ENCODE results near the gene CTDSPL2. TPM values are rescaled to one million over a fixed set of nuclear protein-coding genes. Genes with fewer than 3 reads are reported as not detected.
A peak's percentile ranks its signal among the peaks of the same experiment; 100 is the strongest.

CTDSPL2 gene
- total and polyA plus RNA-seq, 2 donors (not counting 3 experiments of a cell fraction or from before 2014, with no cell fraction given): 12.2 to 55.1 TPM

DNA sequence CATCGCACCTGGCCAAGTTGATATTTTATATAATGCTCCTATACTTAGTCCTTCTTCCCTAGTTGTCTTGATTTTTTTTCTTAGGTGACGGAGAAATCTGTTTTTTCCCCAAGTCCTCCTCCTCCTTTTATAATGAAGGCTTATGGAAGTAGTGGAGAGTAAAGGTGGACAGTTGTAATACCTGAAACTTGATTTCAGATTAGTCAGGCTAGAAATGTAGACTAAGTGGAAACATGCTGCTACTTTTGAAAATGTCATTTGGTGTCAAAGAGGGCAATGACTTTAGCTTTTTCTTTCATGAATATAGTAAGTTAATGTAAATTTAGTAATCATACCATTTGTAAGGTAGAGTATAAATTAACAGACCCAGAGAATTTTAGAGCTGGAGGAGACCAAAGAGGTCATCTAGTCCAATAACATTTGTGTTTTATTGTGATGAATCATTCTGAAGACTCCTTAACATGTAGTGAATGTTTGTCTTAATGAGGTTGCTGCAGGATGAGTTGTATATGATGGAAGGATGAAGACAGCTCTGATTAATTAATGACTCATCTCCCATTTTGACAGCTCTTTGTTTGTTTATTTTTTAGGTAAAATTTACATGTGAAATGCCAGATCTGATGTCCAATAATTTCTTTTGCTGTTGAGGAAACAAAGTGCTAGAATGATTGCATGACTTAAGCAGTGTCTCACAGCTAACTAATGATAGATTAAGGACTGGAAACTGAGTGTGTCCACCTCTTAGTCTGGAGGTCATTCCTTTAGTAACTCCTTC is 8.7 kb downstream of the CTDSPL2 start:
- Histone ChIP-seq H3K9ac (replicated peaks; ENCODE audit: extremely low read depth, insufficient read depth, low read length) (no peak overlapping the region), H3K4me3 (replicated peaks in 1 of 3; ENCODE audit: insufficient read depth in 1 of 3, low read depth in 1 of 3, low read length in 3 of 3) (no peak overlapping the region), H3K27ac (ENCODE audit: insufficient read depth, low read depth, low read length) (no peak overlapping the region), H4K20me1 (replicated peaks; ENCODE audit: control insufficient read depth, extremely low read depth, insufficient read depth, low read length) (peaks cover 3% of the 10 kb centered on the region), H3K79me2 (ENCODE audit: control insufficient read depth, insufficient read depth, low read length) (peaks cover 95% of the 10 kb centered on the region), H3K4me1 (ENCODE audit: control insufficient read depth, extremely low read depth, insufficient read depth, low read length) (peaks cover 6% of the 10 kb centered on the region), H3K9me1 (replicated peaks; ENCODE audit: control insufficient read depth, extremely low read depth, insufficient read depth, low read length) (no peaks in the 10 kb centered on the region), H3K4me2 (ENCODE audit: insufficient read depth, low read length) (no peak overlapping the region), H2AFZ (ENCODE audit: low read depth, low read length) (no peak overlapping the region), H3K27me3 (ENCODE audit: control insufficient read depth in 2 of 2, insufficient read depth in 2 of 2, low read length in 2 of 2) (no peaks in the 10 kb centered on the region), H3K9me3 (replicated peaks; ENCODE audit: control insufficient read depth, insufficient read depth, low read length) (no peaks in the 10 kb centered on the region), H3K36me3 (ENCODE audit: control insufficient read depth in 2 of 2, extremely low read depth in 1 of 2, insufficient read depth in 2 of 2, low read length in 2 of 2) (no peaks in the 10 kb centered on the region)
- FAIRE-seq: no peak
- ChIA-PET POLR2A (interaction anchor here (0.7 kb wide), 1 partner anchor 60 kb away, joined by 3 read pairs; no protein-coding TSS in a partner anchor), CTCF (interaction anchor here (1.0 to 1.7 kb wide), 5 partner anchors 8 to 65 kb away, joined by 3 to 7 read pairs (median 5); partner anchors contain the start of gene CTDSPL2)
- intact Hi-C loops (cut with micrococcal nuclease) (no loop called here), dilution Hi-C loops (cut with MboI; ENCODE audit: extremely low pct_ligation_motif_present, low sequenced_read_pairs) (no loop called here)
- TF ChIP-seq POLR2AphosphoS5 (IDR thresholded peaks at IDR 0.05; ENCODE audit: insufficient read depth, low read depth, low read length) (no peak), JUN (IDR thresholded peaks at IDR 0.05; ENCODE audit: borderline replicate concordance, insufficient read depth, insufficient read length, low read depth) (peak; percentile 35), FOS (IDR thresholded peaks at IDR 0.05; ENCODE audit: borderline replicate concordance, insufficient read depth, low read length) (peak; percentile 48), EZH2 (IDR thresholded peaks at IDR 0.05; ENCODE audit: borderline replicate concordance, low read depth, low read length, severe bottlenecking) (no peak), POLR2A (IDR thresholded peaks at IDR 0.05; ENCODE audit: low read depth, low read length) (no peak), MYC (IDR thresholded peaks at IDR 0.05; ENCODE audit: low read depth, low read length) (no peak), GATA2 (IDR thresholded peaks at IDR 0.05; ENCODE audit: insufficient read depth, insufficient read length, low read depth, low read length) (no peak)
- TF ChIP-seq, protein P1, sequence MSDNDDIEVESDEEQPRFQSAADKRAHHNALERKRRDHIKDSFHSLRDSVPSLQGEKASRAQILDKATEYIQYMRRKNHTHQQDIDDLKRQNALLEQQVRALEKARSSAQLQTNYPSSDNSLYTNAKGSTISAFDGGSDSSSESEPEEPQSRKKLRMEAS (IDR thresholded peaks at IDR 0.05; ENCODE audit: insufficient read depth, insufficient read length): no peak
- TF ChIP-seq, protein P2, sequence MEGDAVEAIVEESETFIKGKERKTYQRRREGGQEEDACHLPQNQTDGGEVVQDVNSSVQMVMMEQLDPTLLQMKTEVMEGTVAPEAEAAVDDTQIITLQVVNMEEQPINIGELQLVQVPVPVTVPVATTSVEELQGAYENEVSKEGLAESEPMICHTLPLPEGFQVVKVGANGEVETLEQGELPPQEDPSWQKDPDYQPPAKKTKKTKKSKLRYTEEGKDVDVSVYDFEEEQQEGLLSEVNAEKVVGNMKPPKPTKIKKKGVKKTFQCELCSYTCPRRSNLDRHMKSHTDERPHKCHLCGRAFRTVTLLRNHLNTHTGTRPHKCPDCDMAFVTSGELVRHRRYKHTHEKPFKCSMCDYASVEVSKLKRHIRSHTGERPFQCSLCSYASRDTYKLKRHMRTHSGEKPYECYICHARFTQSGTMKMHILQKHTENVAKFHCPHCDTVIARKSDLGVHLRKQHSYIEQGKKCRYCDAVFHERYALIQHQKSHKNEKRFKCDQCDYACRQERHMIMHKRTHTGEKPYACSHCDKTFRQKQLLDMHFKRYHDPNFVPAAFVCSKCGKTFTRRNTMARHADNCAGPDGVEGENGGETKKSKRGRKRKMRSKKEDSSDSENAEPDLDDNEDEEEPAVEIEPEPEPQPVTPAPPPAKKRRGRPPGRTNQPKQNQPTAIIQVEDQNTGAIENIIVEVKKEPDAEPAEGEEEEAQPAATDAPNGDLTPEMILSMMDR (IDR thresholded peaks at IDR 0.05; ENCODE audit: extremely low read depth in 1 of 2, insufficient read depth in 1 of 2, low read depth in 1 of 2, low read length in 2 of 2): no peak
- BruUV-seq (replicated peaks): no TSS peak
- peak; percentile 18 for DNase-seq (ENCODE audit: low read depth, low spot score)
